ENCODE measurements around the gene ABCC11.

DNA sequence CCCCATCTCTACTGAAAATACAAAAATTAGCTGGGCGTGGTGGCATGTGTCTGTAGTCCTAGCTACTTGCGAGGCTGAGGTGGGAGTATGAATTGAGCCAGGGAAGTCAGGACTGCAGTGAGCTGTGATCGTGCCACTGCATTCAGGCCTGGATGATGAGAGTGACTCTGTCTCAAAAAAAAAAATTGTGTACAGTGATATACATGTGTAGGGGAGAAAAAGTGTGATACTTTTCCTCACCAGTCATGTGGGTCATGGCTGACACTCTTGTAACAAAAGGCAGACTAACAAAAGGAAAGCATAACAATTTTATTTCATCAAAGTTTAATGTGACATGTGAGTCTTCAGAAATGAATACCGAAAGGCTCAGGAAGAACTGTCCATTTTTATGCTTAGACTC is 89.5 kb downstream of the ABCC11 start:
- TF ChIP-seq POLR2AphosphoS5 (IDR thresholded peaks at IDR 0.05) (no peak), POLR2A (IDR thresholded peaks at IDR 0.05) (no peak)
- TF ChIP-seq, protein P1, sequence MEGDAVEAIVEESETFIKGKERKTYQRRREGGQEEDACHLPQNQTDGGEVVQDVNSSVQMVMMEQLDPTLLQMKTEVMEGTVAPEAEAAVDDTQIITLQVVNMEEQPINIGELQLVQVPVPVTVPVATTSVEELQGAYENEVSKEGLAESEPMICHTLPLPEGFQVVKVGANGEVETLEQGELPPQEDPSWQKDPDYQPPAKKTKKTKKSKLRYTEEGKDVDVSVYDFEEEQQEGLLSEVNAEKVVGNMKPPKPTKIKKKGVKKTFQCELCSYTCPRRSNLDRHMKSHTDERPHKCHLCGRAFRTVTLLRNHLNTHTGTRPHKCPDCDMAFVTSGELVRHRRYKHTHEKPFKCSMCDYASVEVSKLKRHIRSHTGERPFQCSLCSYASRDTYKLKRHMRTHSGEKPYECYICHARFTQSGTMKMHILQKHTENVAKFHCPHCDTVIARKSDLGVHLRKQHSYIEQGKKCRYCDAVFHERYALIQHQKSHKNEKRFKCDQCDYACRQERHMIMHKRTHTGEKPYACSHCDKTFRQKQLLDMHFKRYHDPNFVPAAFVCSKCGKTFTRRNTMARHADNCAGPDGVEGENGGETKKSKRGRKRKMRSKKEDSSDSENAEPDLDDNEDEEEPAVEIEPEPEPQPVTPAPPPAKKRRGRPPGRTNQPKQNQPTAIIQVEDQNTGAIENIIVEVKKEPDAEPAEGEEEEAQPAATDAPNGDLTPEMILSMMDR (IDR thresholded peaks at IDR 0.05) = no peak
